B cell (primary cell): ENCODE measurements around the gene RGL1. TPM values are rescaled to one million over a fixed set of nuclear protein-coding genes. Genes with fewer than 3 reads are reported as not detected.

Source experiments
- ATAC-seq: fragments of 200-7000 bp; cut with Tn5 transposase; one replicate; pipeline ENCODE4 v1.10.0; 2021; ENCODE audit warnings: low read depth, mild to moderate bottlenecking, moderate number of reproducible peaks, moderate library complexity
- CTCF ChIA-PET: fragments of 350-600 bp; sonication (Branson Sonifier 250); formaldehyde crosslinking; loops from one replicate; lab custom pipeline; 2021; ENCODE audit warnings: antibody characterized with exemption, inconsistent platforms; lab: Charles Lee
- POLR2A ChIA-PET: fragments of 350-600 bp; sonication (Branson Sonifier 250); formaldehyde crosslinking; loops from one replicate; lab custom pipeline; 2021; ENCODE audit warnings: antibody characterized with exemption; lab: Charles Lee
- DNase-seq: peaks from one replicate; pipeline ENCODE4 v3.0.0; 2013
- H2AFZ ChIP-seq: 2 replicates; pipeline ENCODE4 v1.6.1; 2012; ENCODE audit warnings: mild to moderate bottlenecking, low read depth, low read length; ENCODE audit not compliant: insufficient read depth, poor library complexity, severe bottlenecking
- H3K27ac ChIP-seq, 2 donors: 1 replicate in 1 of 2; 2 replicates in 1 of 2; pipeline ENCODE4 v1.5.1; 2012 to 2013; ENCODE audit warnings: low read length in 2 of 2, mild to moderate bottlenecking in 2 of 2, moderate library complexity in 1 of 2
- H3K27me3 ChIP-seq, 4 experiments: fragments of 200-600 bp in 1 of 4; sonication (generic) in 1 of 4; replicated peaks in 1 of 4; 1 replicate in 2 of 4; 2 replicates in 2 of 4; pipeline versions ENCODE4 v1.6.1 to v1.7.0; 2013 to 2016; ENCODE audit warnings: low read length in 3 of 4, mild to moderate bottlenecking in 2 of 4, mixed read lengths in 1 of 4, moderate library complexity in 1 of 4; ENCODE audit not compliant: insufficient read depth in 4 of 4, control insufficient read depth in 3 of 4; ENCODE audit errors: control extremely low read depth in 1 of 4
- H3K36me3 ChIP-seq, 2 experiments: replicated peaks in 1 of 2; 1 replicate in 1 of 2; 2 replicates in 1 of 2; pipeline versions ENCODE4 v1.6.1 to v1.7.1; 2013; ENCODE audit warnings: low read length in 1 of 2; ENCODE audit not compliant: insufficient read depth in 2 of 2, control insufficient read depth in 1 of 2; ENCODE audit errors: control extremely low read depth in 1 of 2, extremely low read depth in 1 of 2
- H3K4me1 ChIP-seq, 2 donors: fragments of 200-600 bp in 1 of 2; sonication (generic) in 1 of 2; 1 replicate in 1 of 2; 2 replicates in 1 of 2; pipeline versions ENCODE4 v1.5.1 to v1.6.1; 2013 to 2017; ENCODE audit warnings: low read length in 2 of 2; ENCODE audit not compliant: control insufficient read depth in 2 of 2, insufficient read depth in 2 of 2
- H3K4me2 ChIP-seq: replicated peaks from 2 replicates; pipeline ENCODE3; 2012; ENCODE audit warnings: mild to moderate bottlenecking, low read depth, low read length; ENCODE audit not compliant: poor library complexity, severe bottlenecking
- H3K4me3 ChIP-seq, 5 experiments: fragments of 200-600 bp in 1 of 5; sonication (generic) in 1 of 5; 1 replicate in 3 of 5; 2 replicates in 2 of 5; pipeline versions ENCODE4 v1.5.1 to v1.7.0; 2011 to 2016; ENCODE audit warnings: low read length in 4 of 5, mild to moderate bottlenecking in 4 of 5, low read depth in 2 of 5, control low read depth in 1 of 5, moderate library complexity in 1 of 5; ENCODE audit not compliant: insufficient read depth in 1 of 5; ENCODE audit errors: control extremely low read depth in 1 of 5, extremely low read depth in 1 of 5
- H3K79me2 ChIP-seq: fragments of 200-600 bp; sonication (generic); one replicate; pipeline ENCODE4 v1.6.0; 2016; ENCODE audit warnings: low read length; ENCODE audit not compliant: control insufficient read depth, insufficient read depth
- H3K9ac ChIP-seq: fragments of 200-600 bp; sonication (generic); 2 replicates; pipeline ENCODE4 v1.6.1; 2017; ENCODE audit warnings: mild to moderate bottlenecking, low read length, moderate library complexity
- H3K9me3 ChIP-seq, 3 donors: one replicate each; pipeline versions ENCODE4 v1.6.1 to v1.7.1; 2013; ENCODE audit warnings: low read length in 2 of 3; ENCODE audit not compliant: control insufficient read depth in 2 of 3, insufficient read depth in 1 of 3; ENCODE audit errors: control extremely low read depth in 1 of 3
- H4K20me1 ChIP-seq: 2 replicates; pipeline ENCODE4 v1.6.0; 2012; ENCODE audit warnings: mild to moderate bottlenecking, low read length; ENCODE audit not compliant: insufficient read depth, control insufficient read depth, poor library complexity, severe bottlenecking
- H3K27ac Mint-ChIP-seq: one replicate; pipeline ENCODE4 v1.8.0; 2021; ENCODE audit warnings: mixed read lengths
- H3K27me3 Mint-ChIP-seq: one replicate; pipeline ENCODE4 v1.8.0; 2021; ENCODE audit warnings: mixed read lengths
- H3K4me1 Mint-ChIP-seq: one replicate; pipeline ENCODE4 v1.8.0; 2021; ENCODE audit warnings: mixed read lengths
- H3K4me3 Mint-ChIP-seq: one replicate; pipeline ENCODE4 v1.8.0; 2021; ENCODE audit warnings: mixed read lengths
- H3K9me3 Mint-ChIP-seq: one replicate; pipeline ENCODE4 v1.8.0; 2022; ENCODE audit warnings: mixed read lengths; ENCODE audit not compliant: insufficient read depth
- CTCF ChIP-seq: fragments of 200-600 bp; IDR thresholded peaks from one replicate; pipeline ENCODE4 v1.8.0; 2022; ENCODE audit warnings: antibody characterized with exemption, mild to moderate bottlenecking
- EZH2 ChIP-seq: IDR thresholded peaks from 2 replicates; pipeline ENCODE4 v1.6.1; 2012; ENCODE audit warnings: borderline replicate concordance, low read depth, mild to moderate bottlenecking, moderate library complexity, low read length; ENCODE audit not compliant: insufficient read depth, poor library complexity, severe bottlenecking
- WGBS: methylation state at CpG from one replicate; pipeline ENCODE4 v1.1.5; 2013; ENCODE audit warnings: missing lambda C conversion rate; ENCODE audit not compliant: insufficient coverage; 5-methylcytosine and 5-hydroxymethylcytosine counted together
- intact Hi-C: fragments of 100-400 bp; cut with micrococcal nuclease; formaldehyde crosslinking; loops from one replicate; pipeline ENCODE4 v1.10.0; 2022
- polyA plus RNA-seq: library from polyadenylated mRNA; depleted of rRNA; stranded (reverse); fragments of >200 nt; gene quantifications from 2 replicates; pipeline ENCODE4 v1.2.3, GENCODE V29; 2012
- total RNA-seq, 2 donors: library from RNA; stranded (reverse); fragments of 120-200 nt in 1 of 2; gene quantifications; 1 replicate in 1 of 2; 2 replicates in 1 of 2; pipeline versions ENCODE4 v1.2.3 to v1.2.4, GENCODE V29; 2013 to 2022

The RGL1 gene
- total and polyA plus RNA-seq, 2 donors (not counting 1 experiment from before 2014, with no cell fraction given), result 0.09 to 1.1 TPM

DNA sequence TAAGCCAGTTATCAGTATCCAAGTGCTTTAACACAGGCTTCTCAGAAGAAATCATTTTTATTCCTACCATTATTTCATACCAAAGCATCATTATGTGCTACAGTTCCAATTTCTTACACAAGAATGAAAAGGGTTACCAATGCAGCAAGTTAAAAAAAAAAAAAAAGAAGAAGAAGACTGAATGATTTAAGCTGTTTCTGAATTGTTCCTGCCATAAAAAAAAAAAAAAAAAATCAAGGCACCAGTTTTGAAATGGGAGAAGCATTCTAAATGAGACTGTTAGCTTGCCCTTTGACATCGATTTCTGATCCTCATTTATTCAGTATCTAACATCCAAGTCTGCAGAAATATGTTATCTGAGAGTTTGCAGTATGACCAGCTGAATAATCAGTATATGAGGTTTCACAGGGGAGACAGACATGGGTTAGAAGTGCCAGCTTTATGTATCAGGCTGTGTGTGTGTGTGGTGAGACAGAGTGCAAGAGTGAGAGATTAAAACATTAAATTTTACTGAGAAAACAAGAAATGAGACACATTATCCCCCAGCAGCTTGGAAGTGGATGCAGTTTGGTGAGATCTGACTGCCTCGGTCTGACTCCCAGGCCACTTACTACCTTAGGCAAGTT lies 126.8 kb downstream of the RGL1 start:
- H3K9me3 Mint-ChIP-seq, result no peaks in the 10 kb centered on the region
- H3K27ac Mint-ChIP-seq, result no peak overlapping the region
- Histone ChIP-seq H3K9me3 (no peaks in the 10 kb centered on the region), H3K27me3 (no peaks in the 10 kb centered on the region), H3K36me3 (no peaks in the 10 kb centered on the region), H4K20me1 (no peaks in the 10 kb centered on the region), H3K4me2 (no peak overlapping the region), H3K4me3 (no peak overlapping the region), H3K79me2 (no peaks in the 10 kb centered on the region), H3K4me1 (no peaks in the 10 kb centered on the region), H3K9ac (no peak overlapping the region), H3K27ac (no peak overlapping the region), H2AFZ (no peak overlapping the region)
- intact Hi-C loops, result no loop called here
- H3K27me3 Mint-ChIP-seq, result peaks cover 12% of the 10 kb centered on the region
- H3K4me1 Mint-ChIP-seq, result no peaks in the 10 kb centered on the region
- no peak for TF ChIP-seq CTCF
- TF ChIP-seq EZH2, result no peak
- H3K4me3 Mint-ChIP-seq, result no peak overlapping the region
- ChIA-PET CTCF (interaction anchor here (1.9 to 4.4 kb wide), 2 partner anchors 15 to 276 kb away, joined by 5 to 20 read pairs; no protein-coding TSS in a partner anchor), POLR2A (no interaction called here)
- ATAC-seq (no peak), DNase-seq (no peak)
- no CpG with 5 or more reads among the region's 2 CpGs for WGBS

GRCh38 chr1:183932412-183932811 lies 127.5 kb downstream of the RGL1 start:
- intact Hi-C loops, result no loop called here
- TF ChIP-seq CTCF (no peak), EZH2 (no peak)
- no peak overlapping the region for H3K27ac ChIP-seq
- POLR2A ChIA-PET, result no interaction called here
- CTCF ChIA-PET, result interaction anchor here (1.9 to 4.4 kb wide), 2 partner anchors 16 to 277 kb away, joined by 5 to 20 read pairs; no protein-coding TSS in a partner anchor
- H3K4me2 ChIP-seq, result no peak overlapping the region
- H3K4me3 Mint-ChIP-seq, result no peak overlapping the region
- peaks cover 15% of the 10 kb centered on the region for H3K27me3 Mint-ChIP-seq
- H3K27ac Mint-ChIP-seq, result no peak overlapping the region
- H3K4me1 ChIP-seq, result no peaks in the 10 kb centered on the region
- no peaks in the 10 kb centered on the region for H3K4me1 Mint-ChIP-seq
- H3K36me3 ChIP-seq, result no peaks in the 10 kb centered on the region
- no peaks in the 10 kb centered on the region for H3K9me3 ChIP-seq
- no peak overlapping the region for H3K4me3 ChIP-seq
- ATAC-seq (no peak), DNase-seq (no peak)
- no peak overlapping the region for H3K9ac ChIP-seq
- no peaks in the 10 kb centered on the region for H3K27me3 ChIP-seq
- WGBS, result 90% methylated on average over 15 of the region's 15 CpGs
- no peaks in the 10 kb centered on the region for H3K9me3 Mint-ChIP-seq
- H4K20me1 ChIP-seq, result no peaks in the 10 kb centered on the region
- no peak overlapping the region for H2AFZ ChIP-seq
- H3K79me2 ChIP-seq, result no peaks in the 10 kb centered on the region
